Neutrophil (primary cell): ENCODE measurements around the gene NPIPB6.

ENCODE experiments used
- H3K27ac ChIP-seq: fragments of 200-600 bp; sonication (generic); 2 replicates; pipeline ENCODE4 v1.5.1; 2016; ENCODE audit warnings: mild to moderate bottlenecking, moderate library complexity
- H3K27me3 ChIP-seq: fragments of 200-600 bp; sonication (generic); 2 replicates; pipeline ENCODE4 v1.6.0; 2016; ENCODE audit warnings: mild to moderate bottlenecking
- H3K36me3 ChIP-seq: fragments of 200-600 bp; sonication (generic); 2 replicates; pipeline ENCODE4 v1.5.1; 2017
- H3K4me1 ChIP-seq, 2 experiments: fragments of 200-600 bp in 1 of 2; sonication (generic) in 1 of 2; 1 replicate in 1 of 2; 2 replicates in 1 of 2; pipeline versions ENCODE4 v1.5.1 to v1.6.1; 2013 to 2016; ENCODE audit warnings: low read depth in 1 of 2, low read length in 1 of 2, mild to moderate bottlenecking in 1 of 2, moderate library complexity in 1 of 2; ENCODE audit not compliant: control insufficient read depth in 1 of 2, insufficient read depth in 1 of 2
- H3K4me3 ChIP-seq, 2 experiments: fragments of 200-600 bp in 1 of 2; sonication (generic) in 1 of 2; 1 replicate in 1 of 2; 2 replicates in 1 of 2; pipeline ENCODE4 v1.5.1; 2013 to 2016; ENCODE audit warnings: low read depth in 1 of 2, low read length in 1 of 2, mild to moderate bottlenecking in 1 of 2, moderate library complexity in 1 of 2
- H3K9me3 ChIP-seq: fragments of 200-600 bp; sonication (generic); 2 replicates; pipeline ENCODE4 v1.5.1; 2016
- TF ChIP-seq, protein P1 (sequence below): fragments of 200-600 bp; sonication (generic); IDR thresholded peaks from 2 replicates; pipeline ENCODE4 v1.5.1; 2016; ENCODE audit warnings: antibody characterized with exemption

NPIPB6 gene

GRCh38 chr16:28311413-28311812, 51.9 kb downstream of the NPIPB6 start:
- TF ChIP-seq, protein P1, sequence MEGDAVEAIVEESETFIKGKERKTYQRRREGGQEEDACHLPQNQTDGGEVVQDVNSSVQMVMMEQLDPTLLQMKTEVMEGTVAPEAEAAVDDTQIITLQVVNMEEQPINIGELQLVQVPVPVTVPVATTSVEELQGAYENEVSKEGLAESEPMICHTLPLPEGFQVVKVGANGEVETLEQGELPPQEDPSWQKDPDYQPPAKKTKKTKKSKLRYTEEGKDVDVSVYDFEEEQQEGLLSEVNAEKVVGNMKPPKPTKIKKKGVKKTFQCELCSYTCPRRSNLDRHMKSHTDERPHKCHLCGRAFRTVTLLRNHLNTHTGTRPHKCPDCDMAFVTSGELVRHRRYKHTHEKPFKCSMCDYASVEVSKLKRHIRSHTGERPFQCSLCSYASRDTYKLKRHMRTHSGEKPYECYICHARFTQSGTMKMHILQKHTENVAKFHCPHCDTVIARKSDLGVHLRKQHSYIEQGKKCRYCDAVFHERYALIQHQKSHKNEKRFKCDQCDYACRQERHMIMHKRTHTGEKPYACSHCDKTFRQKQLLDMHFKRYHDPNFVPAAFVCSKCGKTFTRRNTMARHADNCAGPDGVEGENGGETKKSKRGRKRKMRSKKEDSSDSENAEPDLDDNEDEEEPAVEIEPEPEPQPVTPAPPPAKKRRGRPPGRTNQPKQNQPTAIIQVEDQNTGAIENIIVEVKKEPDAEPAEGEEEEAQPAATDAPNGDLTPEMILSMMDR = no peak
- Histone ChIP-seq H3K27ac (no peak overlapping the region), H3K36me3 (no peaks in the 10 kb centered on the region), H3K4me3 (no peak overlapping the region), H3K4me1 (no peaks in the 10 kb centered on the region), H3K9me3 (no peaks in the 10 kb centered on the region), H3K27me3 (no peaks in the 10 kb centered on the region)

- Histone ChIP-seq H3K27ac (no peak overlapping the region), H3K4me3 (no peak overlapping the region), H3K27me3 (no peaks in the 10 kb centered on the region), H3K9me3 (no peaks in the 10 kb centered on the region), H3K36me3 (no peaks in the 10 kb centered on the region), H3K4me1 (no peaks in the 10 kb centered on the region)
- TF ChIP-seq, protein P1 = no peak
Observed at GRCh38 chr16:28310796-28311195, 52.5 kb downstream of the NPIPB6 start.

- Histone ChIP-seq H3K4me1 (no peaks in the 10 kb centered on the region), H3K9me3 (no peaks in the 10 kb centered on the region), H3K4me3 (no peak overlapping the region), H3K36me3 (no peaks in the 10 kb centered on the region), H3K27me3 (no peaks in the 10 kb centered on the region), H3K27ac (no peak overlapping the region)
- TF ChIP-seq, protein P1 = no peak
Observed at GRCh38 chr16:28309811-28310311, 53.4 kb downstream of the NPIPB6 start.

GRCh38 chr16:28308794-28309584, 54.3 kb downstream of the NPIPB6 start:
- Histone ChIP-seq H3K36me3 (no peaks in the 10 kb centered on the region), H3K27ac (no peak overlapping the region), H3K9me3 (no peaks in the 10 kb centered on the region), H3K4me1 (no peaks in the 10 kb centered on the region), H3K27me3 (no peaks in the 10 kb centered on the region), H3K4me3 (no peak overlapping the region)
- TF ChIP-seq, protein P1 = no peak

DNA sequence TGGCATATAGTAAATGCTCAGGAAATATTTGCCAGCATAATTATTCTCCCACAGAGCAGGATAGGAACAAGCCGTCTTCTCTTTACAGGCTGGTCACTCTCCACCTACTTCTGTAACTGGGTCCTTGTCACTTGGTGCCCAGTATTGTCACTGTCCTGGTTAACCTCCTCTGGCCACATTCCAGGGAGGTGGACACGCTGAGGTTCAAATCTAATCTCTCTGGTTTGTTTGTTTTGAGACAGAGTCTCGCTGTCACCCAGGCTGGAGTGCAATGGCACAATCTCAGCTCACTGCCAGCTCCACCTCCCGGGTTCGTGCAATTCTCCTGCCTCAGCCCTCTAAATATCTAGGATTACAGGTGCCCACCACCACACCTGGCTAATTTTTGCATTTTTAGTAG, 55.4 kb downstream of the NPIPB6 start:
- H3K36me3 ChIP-seq = no peaks in the 10 kb centered on the region
- no peaks in the 10 kb centered on the region for H3K9me3 ChIP-seq
- TF ChIP-seq, protein P1 = no peak
- H3K4me3 ChIP-seq = no peak overlapping the region
- H3K27ac ChIP-seq = no peak overlapping the region
- no peaks in the 10 kb centered on the region for H3K4me1 ChIP-seq
- no peaks in the 10 kb centered on the region for H3K27me3 ChIP-seq
